PFSK-1 (cell line): ENCODE results near the gene PCSK6.

Experiments
- FOXP2 ChIP-seq: optimal IDR thresholded peaks from 2 replicates; pipeline ENCODE3; 2011; ENCODE audit warnings: borderline replicate concordance, control low read depth, inconsistent platforms; ENCODE audit not compliant: insufficient read depth; ENCODE audit errors: extremely low read length, extremely low read depth
- POLR2AphosphoS5 ChIP-seq: IDR thresholded peaks from 2 replicates; pipeline ENCODE4 v1.6.1; 2012; ENCODE audit warnings: low read depth, mild to moderate bottlenecking, control low read depth, low read length, moderate library complexity
- SIN3A ChIP-seq: IDR thresholded peaks from 2 replicates; pipeline ENCODE4 v1.6.1; 2012; ENCODE audit warnings: mild to moderate bottlenecking, low read length, moderate library complexity, borderline replicate concordance; ENCODE audit not compliant: insufficient read depth
- TAF1 ChIP-seq: IDR thresholded peaks from 2 replicates; pipeline ENCODE4 v1.6.1; 2012; ENCODE audit warnings: low read length, control low read depth, borderline replicate concordance; ENCODE audit not compliant: insufficient read depth
- TF ChIP-seq, protein P1 (sequence below), 2 experiments: IDR thresholded peaks; 2 replicates each; pipeline versions ENCODE4 v1.6.1 to v1.8.0; 2011 to 2012; ENCODE audit warnings: low read depth in 2 of 2, low read length in 2 of 2, control low read depth in 1 of 2, inconsistent platforms in 1 of 2, mild to moderate bottlenecking in 1 of 2, moderate library complexity in 1 of 2; ENCODE audit not compliant: insufficient read depth in 1 of 2

PCSK6 gene

DNA sequence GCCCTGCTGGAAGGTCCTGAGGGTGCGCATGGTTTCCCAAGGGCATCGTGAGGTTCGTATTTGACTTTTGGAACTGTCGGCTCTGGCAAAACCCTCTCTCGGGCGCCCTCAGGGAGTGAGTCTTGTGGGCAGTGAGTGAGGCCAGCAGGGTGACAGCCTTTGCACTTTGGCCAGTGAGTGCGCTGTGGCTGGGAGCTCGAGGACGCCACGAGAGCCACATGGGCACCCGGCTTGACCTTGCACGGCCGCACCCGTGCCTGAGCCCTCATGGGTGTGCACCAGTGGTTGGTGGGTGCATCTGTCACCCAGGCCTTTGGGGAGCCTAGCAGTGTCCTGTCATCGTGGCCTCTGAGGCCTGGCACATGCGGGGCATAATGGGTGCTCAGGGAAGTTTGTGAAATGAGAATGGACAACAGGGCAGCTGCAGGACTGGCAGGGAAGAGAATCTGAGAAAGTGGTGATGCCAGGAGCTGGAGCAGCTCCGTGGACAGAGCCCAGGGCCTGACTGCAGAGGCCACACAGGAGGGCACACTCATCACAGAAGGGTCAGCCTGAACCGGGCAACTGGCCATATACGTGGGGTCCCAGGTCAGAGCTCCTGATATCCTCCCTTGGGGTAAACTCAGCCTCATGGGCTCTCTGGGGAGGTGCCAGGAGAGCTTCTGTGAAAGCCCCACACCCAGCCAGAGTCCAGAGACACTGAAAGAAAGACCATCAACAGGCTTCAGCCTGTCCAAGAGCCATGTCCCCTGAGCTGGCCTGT is 164.1 kb downstream of the PCSK6 start:
- TF ChIP-seq POLR2AphosphoS5 (no peak), FOXP2 (no peak), SIN3A (no peak), TAF1 (no peak)
- TF ChIP-seq, protein P1, sequence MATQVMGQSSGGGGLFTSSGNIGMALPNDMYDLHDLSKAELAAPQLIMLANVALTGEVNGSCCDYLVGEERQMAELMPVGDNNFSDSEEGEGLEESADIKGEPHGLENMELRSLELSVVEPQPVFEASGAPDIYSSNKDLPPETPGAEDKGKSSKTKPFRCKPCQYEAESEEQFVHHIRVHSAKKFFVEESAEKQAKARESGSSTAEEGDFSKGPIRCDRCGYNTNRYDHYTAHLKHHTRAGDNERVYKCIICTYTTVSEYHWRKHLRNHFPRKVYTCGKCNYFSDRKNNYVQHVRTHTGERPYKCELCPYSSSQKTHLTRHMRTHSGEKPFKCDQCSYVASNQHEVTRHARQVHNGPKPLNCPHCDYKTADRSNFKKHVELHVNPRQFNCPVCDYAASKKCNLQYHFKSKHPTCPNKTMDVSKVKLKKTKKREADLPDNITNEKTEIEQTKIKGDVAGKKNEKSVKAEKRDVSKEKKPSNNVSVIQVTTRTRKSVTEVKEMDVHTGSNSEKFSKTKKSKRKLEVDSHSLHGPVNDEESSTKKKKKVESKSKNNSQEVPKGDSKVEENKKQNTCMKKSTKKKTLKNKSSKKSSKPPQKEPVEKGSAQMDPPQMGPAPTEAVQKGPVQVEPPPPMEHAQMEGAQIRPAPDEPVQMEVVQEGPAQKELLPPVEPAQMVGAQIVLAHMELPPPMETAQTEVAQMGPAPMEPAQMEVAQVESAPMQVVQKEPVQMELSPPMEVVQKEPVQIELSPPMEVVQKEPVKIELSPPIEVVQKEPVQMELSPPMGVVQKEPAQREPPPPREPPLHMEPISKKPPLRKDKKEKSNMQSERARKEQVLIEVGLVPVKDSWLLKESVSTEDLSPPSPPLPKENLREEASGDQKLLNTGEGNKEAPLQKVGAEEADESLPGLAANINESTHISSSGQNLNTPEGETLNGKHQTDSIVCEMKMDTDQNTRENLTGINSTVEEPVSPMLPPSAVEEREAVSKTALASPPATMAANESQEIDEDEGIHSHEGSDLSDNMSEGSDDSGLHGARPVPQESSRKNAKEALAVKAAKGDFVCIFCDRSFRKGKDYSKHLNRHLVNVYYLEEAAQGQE (IDR thresholded peaks at IDR 0.05; ENCODE audit: insufficient read depth in 1 of 2, low read depth in 2 of 2, low read length in 2 of 2), result no peak

DNA sequence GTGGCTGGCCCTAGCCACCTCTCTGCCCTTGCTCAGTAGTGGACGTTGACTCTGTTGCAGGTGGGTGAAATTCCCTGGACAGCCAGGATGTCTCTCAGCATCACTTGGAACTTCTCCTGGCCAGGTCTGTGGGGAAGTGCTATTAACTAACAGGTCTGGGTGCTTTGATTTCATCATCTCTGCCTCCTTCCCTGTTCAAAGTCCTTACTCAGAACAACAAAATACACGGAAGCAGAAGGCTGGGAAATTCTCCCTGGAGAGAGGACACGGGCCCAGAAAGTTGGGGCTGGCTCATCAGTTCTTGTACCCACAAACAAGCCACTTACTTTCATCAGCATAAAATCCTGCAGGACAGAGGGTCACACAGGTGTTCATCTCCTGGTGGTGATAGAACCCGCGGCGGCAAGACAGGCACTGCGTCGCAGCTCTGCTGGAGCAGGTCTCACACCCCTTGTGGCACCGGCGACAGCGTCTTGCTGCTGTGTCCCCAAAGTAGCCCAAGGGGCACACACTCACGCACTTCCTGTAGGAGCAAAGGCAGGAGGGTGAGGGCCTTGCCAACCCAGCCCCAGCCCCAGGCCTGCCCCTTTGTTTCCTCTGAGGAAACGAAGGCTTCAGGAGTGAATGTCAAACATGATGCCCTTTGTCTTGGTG is 164.9 kb downstream of the PCSK6 start:
- TF ChIP-seq SIN3A (no peak), POLR2AphosphoS5 (no peak), TAF1 (no peak), FOXP2 (no peak)
- TF ChIP-seq, protein P1 (IDR thresholded peaks at IDR 0.05; ENCODE audit: insufficient read depth in 1 of 2, low read depth in 2 of 2, low read length in 2 of 2), result no peak

DNA sequence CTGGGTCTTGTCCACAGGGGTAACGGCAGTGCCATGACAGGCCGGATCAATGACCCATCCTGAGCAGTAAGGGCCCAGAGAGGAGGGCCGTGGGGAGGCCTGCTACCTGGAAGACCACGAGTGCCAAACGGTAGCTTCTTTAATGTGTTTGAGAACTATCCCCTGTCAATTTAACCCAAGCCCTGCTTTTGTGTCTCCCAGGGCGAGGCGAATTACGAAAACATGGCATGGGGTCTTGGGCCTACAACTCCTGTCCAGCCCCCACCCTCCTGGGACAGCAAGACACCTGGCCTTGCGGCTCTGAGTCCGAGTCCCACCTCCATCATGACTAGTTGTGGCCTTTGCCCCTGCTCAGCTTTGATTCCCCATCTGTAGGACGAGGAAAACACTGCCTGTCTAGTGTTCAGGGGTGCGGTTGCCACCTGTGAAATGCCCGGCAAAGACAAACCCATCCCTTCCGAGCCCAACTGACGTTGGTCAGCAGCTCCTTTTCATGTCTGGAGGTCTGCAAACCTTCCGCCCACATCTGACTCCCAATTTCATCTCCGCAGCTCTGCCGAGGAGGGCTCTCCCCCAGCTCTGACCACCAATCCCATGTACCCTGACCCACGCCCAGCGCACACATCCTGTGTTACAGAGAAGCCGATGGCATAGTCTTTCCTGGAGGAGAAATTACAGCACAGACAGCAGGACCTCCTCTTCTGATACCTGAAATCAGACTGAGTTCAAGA is 165.5 kb downstream of the PCSK6 start:
- TF ChIP-seq, protein P1 (IDR thresholded peaks at IDR 0.05; ENCODE audit: insufficient read depth in 1 of 2, low read depth in 2 of 2, low read length in 2 of 2), result no peak
- TF ChIP-seq SIN3A, result no peak

DNA sequence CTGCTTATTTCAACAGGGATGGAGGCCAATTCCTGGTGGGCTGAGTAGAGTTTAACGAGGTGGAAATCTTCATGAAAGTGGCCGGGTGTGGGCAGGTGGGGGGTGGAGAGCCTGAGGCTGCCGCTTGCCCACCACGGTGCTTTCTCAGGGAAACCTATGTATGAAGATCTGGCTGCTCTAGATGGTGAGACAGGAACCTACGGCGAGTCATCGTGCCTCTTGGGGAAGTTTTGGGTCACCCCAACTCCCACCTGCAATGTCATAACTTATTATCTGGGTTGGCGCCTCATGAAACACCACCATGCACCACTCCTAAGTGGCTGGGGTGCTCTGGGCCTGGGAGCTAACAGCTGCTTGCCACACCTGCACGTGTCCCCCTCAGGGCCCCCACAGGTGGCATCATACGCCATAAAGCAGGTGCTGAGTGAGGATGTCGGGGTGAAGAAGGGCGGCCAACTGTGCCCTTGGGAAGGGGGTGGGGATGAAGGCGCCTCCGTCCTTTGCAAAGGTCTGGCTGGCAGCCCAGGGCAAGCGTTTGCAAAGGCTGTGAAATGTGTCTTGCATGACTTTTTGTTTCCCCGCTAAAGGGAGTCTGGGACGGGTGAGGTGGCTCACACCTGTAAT is 166.5 kb downstream of the PCSK6 start:
- TF ChIP-seq TAF1, result no peak
- TF ChIP-seq POLR2AphosphoS5, result no peak
- TF ChIP-seq, protein P1 (IDR thresholded peaks at IDR 0.05; ENCODE audit: insufficient read depth in 1 of 2, low read depth in 2 of 2, low read length in 2 of 2), result no peak
- TF ChIP-seq FOXP2, result no peak
- no peak for TF ChIP-seq SIN3A
